ENCODE measurements around the gene DDR1.

The DDR1 gene

DNA sequence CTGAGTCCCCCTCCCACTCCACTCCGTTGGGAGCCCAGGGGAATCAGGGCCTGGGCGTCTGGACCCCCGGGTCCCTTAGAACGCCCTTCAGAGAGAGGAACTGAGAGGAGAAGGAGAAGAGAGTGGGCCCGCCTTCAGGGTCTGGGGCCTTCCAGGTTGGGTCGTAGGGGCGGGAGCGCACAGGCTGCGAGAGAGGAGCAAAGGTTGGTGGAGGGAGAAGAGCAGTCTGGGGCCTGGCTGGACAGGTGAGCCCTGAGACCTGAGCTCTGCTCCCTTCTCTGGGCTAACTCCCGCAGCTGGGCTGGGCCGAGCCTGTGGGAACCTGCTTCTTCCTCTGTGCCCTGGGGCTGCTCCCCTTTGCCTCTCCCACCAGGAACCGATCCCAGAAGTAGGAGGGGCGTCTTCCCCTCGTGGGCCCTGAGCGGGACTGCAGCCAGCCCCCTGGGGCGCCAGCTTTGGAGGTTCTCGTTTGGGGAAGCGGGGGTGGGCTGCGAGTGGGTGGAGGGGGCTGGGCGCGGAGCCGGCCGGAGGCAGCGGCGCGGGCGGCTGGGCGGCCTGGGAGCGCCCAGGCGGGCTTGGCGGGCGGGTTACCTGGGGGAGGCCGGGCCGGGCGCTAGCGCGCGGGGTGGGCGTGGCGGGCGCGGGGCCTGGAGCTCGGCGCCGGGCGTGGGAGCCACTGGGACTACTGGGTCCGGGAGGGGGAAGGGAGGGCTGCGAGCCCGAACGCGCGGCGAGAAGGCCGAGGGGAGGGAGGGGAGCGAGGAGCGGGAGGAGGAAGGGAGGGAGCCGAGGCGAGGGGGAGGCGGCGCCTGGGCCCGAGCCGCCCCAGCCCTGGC, at the start of gene DDR1:
Gene DDR1 (plus strand): TSS at position 835 of the 836 bp plus-strand sequence. CDS start 4,211 bp downstream, outside the sequence.
- DNase-seq (ENCODE audit: low read depth), result no peak
- peak within 1 kb of the TSS; percentile 76 for H3K4me3 ChIP-seq (ENCODE audit: low read depth, low read length)

DNA sequence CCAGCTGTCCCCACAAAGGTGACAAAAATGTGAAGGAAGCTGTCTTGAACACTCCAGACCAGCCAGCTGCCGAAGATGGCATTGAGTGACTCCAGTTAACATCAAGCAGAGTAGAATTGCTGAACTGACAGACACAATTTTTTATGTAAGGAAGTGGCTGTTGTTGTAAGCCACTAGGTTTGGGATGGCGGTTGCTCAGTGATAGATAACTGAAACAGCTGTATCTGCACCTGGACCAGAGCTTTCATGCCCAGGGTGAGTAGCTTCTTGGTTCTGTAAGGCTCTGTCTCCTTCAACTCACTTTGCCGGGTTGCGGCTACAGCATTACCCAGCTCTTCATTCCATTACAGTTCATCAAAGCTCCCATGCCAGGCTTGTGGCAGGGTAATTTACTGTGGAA, 49.7 kb upstream of the DDR1 start:
- H3K4me3 ChIP-seq (ENCODE audit: low read depth, low read length), result no peak overlapping the region
- no peak for DNase-seq (ENCODE audit: low read depth)

DNA sequence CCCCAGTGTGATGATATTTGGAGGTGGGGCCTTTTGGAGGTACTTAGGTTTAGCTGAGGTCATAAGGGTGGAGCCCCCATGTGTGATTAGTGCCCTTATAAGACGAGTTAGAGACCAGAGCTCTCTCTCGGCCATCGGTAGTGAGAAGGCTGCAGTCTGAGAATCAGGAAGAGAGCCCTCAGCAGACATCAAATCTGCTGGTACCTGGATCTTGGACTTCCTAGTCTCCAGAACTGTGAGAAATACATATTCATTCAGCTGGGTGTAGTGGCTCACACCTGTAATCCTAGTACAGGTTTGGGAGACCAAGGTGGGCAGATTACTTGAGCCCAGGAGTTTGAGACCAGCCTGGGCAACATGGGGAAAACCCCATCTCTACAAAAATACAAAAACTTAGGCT, 48.7 kb upstream of the DDR1 start:
- no peak for DNase-seq (ENCODE audit: low read depth)
- H3K4me3 ChIP-seq (ENCODE audit: low read depth, low read length), result no peak overlapping the region

GRCh38 chr6:30836431-30836866, 47.9 kb upstream of the DDR1 start:
- H3K4me3 ChIP-seq (ENCODE audit: low read depth, low read length), result no peak overlapping the region
- no peak for DNase-seq (ENCODE audit: low read depth)

GRCh38 chr6:30836957-30837356, 47.4 kb upstream of the DDR1 start:
- no peak overlapping the region for H3K4me3 ChIP-seq (ENCODE audit: low read depth, low read length)
- no peak for DNase-seq (ENCODE audit: low read depth)

GRCh38 chr6:30837432-30837831, 46.9 kb upstream of the DDR1 start:
- no peak overlapping the region for H3K4me3 ChIP-seq (ENCODE audit: low read depth, low read length)
- DNase-seq (ENCODE audit: low read depth), result no peak

DNA sequence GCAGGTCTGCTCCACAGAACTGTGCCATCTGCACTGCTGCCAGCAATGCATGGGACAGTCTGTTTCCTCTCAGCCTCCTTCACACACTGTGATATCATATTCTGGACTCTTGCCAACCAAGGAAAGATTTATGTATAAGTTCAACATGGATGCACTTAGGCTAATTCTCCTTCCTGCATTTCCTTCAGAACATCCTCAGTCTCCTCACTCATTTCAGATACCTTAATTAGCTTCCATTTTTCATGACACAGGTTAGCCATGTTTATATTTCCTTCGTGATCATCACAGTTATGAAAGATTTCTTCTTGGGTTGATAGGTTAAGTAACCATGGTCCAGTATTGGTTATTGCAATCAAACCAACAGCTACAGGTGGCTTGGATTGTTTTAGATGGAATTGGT, 46.4 kb upstream of the DDR1 start:
- H3K4me3 ChIP-seq (ENCODE audit: low read depth, low read length), result no peak overlapping the region
- DNase-seq (ENCODE audit: low read depth), result no peak

DNA sequence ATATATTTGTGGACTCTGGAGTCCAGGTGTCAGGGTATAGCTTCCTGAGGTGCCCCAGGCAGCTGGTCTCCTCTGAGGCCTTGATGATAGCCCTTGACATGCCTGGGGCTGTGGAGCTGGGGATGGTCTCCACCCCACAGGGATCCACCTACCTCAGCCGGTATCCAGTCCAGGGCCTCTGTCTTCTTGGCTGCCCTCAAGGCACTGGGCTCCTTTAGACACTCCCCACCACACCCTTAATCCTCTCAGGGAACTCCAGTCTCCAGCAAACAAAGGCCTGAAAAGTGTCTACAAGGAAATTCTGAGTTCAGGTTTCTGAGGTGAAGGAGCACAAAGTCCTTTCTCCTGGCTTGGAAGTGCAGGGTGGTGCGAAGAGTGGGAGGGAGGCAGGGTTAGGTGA, 44.6 kb upstream of the DDR1 start:
- H3K4me3 ChIP-seq (ENCODE audit: low read depth, low read length), result no peak overlapping the region

DNA sequence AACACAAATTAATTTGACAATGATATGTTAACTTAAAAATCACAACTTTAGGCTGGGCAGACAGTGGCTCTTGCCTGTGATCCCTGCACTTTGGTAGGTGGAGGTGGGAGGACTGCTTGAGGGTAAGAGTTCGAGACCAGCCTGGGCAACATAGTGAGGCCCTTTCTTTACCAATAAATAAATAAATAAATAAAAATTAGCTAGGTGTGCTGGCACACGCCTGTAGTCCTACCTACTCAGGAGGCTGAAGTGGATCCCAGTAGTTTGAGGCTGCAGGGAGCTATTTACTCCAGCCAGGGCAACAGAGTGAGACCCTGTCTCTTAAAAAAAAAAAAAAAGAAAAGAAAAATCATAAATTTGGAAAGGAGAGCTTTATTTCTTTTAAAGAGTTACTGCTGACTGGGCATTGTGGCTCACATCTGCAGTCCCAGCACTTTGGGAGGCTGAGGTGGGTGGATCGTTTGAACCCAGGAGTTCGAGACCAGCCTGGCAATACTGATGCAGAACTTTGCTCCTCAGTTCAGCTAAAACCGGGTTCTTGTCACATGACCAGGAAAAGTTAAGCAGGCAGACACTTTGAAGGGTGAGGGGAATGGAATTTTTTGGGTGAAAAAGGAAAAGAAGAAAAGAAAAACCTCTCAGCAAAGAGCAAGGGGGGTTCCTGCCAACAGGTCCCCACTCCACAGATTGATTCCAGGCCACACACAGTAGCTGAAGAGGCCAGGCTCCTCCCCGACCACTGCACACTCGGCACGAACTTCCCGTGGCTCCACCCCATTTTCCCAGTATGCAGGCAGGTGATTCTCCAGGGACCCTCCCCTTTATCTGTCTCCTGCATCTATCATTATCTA, 44.0 kb upstream of the DDR1 start:
- no peak for DNase-seq (ENCODE audit: low read depth)

More for the DNA sequence above, 44.6 kb upstream of the DDR1 start:
- DNase-seq (ENCODE audit: low read depth), result no peak

DNA sequence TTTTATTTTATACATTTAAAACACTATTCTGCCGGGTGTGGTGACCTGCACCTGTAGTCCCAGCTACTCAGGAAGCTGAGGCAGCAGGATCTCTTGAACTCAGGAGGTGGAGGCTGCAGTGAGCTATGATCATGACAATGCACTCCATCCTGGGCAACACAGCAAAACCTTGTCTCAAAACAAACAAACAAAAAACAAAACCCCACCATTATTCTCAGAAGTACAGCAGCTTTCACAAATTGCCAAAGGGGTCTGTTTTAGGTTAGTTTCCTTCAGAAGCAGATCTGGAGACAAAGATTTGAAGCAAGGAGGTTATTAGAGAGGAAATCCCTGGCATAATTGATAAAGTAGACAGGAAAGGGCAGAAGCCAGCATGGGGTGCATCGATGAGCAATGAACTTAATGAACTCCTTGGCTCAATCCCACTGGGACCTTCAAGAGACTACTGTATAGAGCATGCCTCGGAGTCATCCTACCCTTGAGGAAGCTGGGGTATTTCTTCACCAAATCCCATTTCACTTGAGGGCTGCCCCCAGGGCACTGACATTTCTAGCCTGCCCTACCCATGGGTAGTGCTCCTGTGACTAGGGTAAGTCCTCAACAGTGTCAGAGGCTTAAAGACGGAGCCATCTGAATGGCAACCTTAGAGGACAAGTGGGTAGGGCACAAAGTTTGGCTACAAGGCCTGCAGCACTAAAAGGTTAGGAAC, 43.2 kb upstream of the DDR1 start:
- no peak overlapping the region for H3K4me3 ChIP-seq (ENCODE audit: low read depth, low read length)
- no peak for DNase-seq (ENCODE audit: low read depth)

More for the DNA sequence above, 44.0 kb upstream of the DDR1 start:
- no peak overlapping the region for H3K4me3 ChIP-seq (ENCODE audit: low read depth, low read length)

DNA sequence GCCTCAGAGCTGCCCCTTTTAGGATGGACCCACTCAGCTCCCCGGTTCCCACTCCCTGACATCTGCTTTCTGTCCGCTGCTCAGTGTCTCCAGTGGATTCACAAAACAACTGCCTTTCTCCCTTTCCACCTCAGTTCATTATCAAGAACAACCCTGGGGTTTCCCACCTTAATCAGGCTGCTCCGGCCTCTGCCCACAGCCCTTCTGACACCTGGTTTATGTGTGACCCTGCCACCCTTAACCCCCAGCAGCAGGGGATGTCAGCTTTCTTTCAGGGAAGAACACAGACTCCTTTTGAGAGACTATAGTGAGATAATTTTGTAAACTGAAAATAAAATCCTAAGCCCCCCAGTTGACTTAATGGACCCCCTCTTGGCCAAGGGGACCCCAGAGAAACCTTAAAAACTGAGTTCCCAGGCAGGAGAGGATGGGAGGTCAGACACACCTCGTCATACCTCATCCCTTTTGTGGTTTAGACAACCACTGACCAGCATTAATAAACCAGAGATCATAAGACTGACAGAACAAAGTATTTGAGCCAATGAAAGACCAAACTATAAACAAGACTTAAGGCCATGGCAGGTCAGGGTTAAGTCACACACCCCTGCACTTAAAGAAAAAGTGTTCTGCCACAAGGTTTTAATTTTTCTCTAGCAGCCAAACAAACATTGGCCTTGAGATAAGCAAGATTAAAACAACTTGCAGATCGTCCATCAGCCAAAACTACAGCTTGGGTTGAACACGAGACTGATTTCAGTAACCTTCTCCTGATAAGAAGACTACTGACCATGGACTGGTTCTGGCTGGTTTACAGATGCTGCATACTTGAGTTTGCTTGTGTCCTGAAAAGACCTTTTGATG, 42.4 kb upstream of the DDR1 start:
- no peak overlapping the region for H3K4me3 ChIP-seq (ENCODE audit: low read depth, low read length)
- no peak for DNase-seq (ENCODE audit: low read depth)

GRCh38 chr6:30842754-30843610, 41.3 kb upstream of the DDR1 start:
- no peak overlapping the region for H3K4me3 ChIP-seq (ENCODE audit: low read depth, low read length)
- no peak for DNase-seq (ENCODE audit: low read depth)

DNA sequence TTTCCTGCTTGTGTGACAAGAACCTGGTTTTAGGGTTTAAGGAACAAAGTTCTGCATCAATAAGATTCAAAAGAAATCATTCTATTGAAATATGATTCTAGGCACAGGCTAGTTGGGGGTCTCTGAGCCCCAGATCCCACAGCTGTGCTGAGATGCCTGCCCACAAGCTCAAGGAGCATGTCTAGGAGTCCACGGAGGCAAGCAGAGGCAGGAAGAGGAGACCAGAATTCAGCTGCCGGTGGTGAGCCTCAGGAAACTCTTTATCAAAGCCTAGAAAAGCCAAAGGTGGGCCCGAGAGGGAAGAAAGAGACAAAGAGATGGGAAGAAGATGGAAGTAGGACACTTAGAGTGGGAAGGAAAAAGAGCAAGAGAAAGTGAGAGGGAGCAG, 40.7 kb upstream of the DDR1 start:
- no peak for DNase-seq (ENCODE audit: low read depth)

DNA sequence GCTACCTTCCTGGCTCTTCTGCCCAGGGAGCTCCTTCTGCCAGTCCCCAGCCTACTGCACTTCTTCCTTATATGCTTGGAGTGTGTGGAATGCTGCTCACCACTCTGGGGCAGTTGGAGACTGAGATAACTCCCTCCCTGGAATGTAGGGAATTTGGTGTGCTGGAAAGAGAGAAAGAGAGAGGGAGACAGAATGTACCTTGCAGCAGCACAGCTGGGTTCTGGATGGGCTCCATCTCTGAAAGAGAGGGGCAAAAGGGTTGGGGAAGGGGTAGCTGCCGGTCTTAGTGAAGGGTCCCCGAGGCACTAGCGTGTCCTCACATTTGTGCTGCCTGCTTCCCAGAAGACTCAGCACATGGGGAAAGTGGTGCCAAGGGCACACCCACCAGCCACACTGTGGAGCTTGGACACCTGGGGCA, 40.2 kb upstream of the DDR1 start:
- no peak for DNase-seq (ENCODE audit: low read depth)
- H3K4me3 ChIP-seq (ENCODE audit: low read depth, low read length), result no peak overlapping the region

More for the DNA sequence above, 40.7 kb upstream of the DDR1 start:
- H3K4me3 ChIP-seq (ENCODE audit: low read depth, low read length), result no peak overlapping the region

DNA sequence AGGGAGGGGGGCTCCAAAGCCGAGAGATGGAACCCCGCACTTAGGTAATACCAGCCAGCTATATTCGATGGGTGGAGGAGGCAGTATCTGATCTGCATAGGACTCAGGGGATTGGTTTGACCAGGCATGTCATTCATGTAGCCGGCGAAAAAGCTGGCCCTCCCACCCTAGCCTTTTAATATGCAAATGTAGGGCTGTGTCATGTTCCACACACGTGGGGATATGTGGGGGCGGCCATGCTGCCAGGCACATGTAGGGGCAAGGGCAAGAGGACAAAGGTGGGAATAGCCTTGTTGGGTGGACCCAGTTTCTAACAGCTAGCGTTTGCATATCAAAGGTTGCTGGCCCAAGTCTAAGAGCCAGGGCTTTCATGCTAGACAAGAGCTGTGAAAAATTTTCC, 39.1 kb upstream of the DDR1 start:
- no peak for DNase-seq (ENCODE audit: low read depth)
- H3K4me3 ChIP-seq (ENCODE audit: low read depth, low read length), result no peak overlapping the region

DNA sequence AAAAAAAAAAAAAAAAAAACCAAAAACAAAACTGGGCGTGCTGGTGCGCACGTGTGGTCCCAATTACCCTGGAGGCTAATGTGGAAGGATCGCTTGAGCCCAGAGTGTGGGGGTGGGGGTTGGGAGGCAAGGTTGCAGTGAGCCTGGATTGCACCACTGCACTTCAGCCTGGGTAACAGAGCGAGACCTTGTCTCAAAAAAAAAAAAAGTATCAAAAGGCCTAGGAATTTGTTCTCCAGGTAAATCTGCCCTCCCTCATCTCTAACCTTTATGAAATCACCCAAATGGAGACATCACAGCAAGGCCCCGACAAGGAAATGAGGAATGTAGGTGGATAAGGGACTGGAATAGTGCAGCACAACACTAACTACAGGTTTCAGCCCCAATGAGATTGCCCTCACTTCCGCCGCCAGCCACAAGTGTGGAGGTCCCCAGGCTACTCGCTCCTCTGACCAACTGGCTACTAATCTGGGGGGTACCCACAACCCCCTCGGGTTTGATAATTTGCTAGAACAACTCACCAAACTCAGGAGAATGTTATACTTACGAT, 36.8 kb upstream of the DDR1 start:
- DNase-seq (ENCODE audit: low read depth), result no peak
- no peak overlapping the region for H3K4me3 ChIP-seq (ENCODE audit: low read depth, low read length)

- no peak for DNase-seq (ENCODE audit: low read depth)
- H3K4me3 ChIP-seq (ENCODE audit: low read depth, low read length), result no peak overlapping the region
Measured at GRCh38 chr6:30847971-30848436, 36.3 kb upstream of the DDR1 start.
